Ovary (tissue), 10 donors: ENCODE results near the gene TUBA1C. TPM values are rescaled to one million over a fixed set of nuclear protein-coding genes. Genes with fewer than 3 reads are reported as not detected.

Source experiments
- DNase-seq, 5 donors: peaks; one replicate each; pipeline ENCODE4 v3.0.0-alpha.2; 2019 to 2020
- H3K27ac ChIP-seq, 2 donors: fragments of 200-600 bp; one replicate each; pipeline versions ENCODE4 v1.5.1 to v1.8.0; 2019 to 2022
- H3K27me3 ChIP-seq: fragments of 200-600 bp; one replicate; pipeline ENCODE4 v1.8.0; 2022
- H3K36me3 ChIP-seq: fragments of 200-600 bp; sonication (generic); one replicate; pipeline ENCODE4 v1.5.1; 2019
- H3K4me1 ChIP-seq: one replicate; pipeline ENCODE4 v1.8.1; 2013; ENCODE audit warnings: mild to moderate bottlenecking, moderate library complexity; ENCODE audit not compliant: insufficient read depth
- H3K4me3 ChIP-seq: fragments of 200-600 bp; sonication (generic); one replicate; pipeline ENCODE4 v1.5.1; 2017
- H3K9me3 ChIP-seq, 2 donors: fragments of 200-600 bp in 1 of 2; sonication (generic) in 1 of 2; one replicate each; pipeline versions ENCODE4 v1.5.1 to v1.8.1; 2013 to 2019; ENCODE audit warnings: mild to moderate bottlenecking in 1 of 2, moderate library complexity in 1 of 2
- CTCF ChIP-seq, 3 donors: fragments of 450-650 bp in 2 of 3; fragments of 200-600 bp in 1 of 3; IDR thresholded peaks; one replicate each; pipeline versions ENCODE4 v1.5.1 to v1.8.0; 2016 to 2022; ENCODE audit warnings: antibody characterized with exemption in 3 of 3, mild to moderate bottlenecking in 1 of 3
- EP300 ChIP-seq: sonication (generic); formaldehyde crosslinking; IDR thresholded peaks from one replicate; pipeline ENCODE4 v1.6.1; 2017; ENCODE audit warnings: antibody characterized with exemption
- POLR2A ChIP-seq: fragments of 450-650 bp; IDR thresholded peaks from one replicate; pipeline ENCODE4 v1.6.1; 2017; ENCODE audit warnings: antibody characterized with exemption, mild to moderate bottlenecking, moderate library complexity
- WGBS, 3 donors: extraction: QIAGEN DNeasy Blood & Tissue Kit in 1 of 3; methylation state at CpG; one replicate each; pipeline versions ENCODE4 v1.1.5 to v1.1.7; 2013 to 2017; 5-methylcytosine and 5-hydroxymethylcytosine counted together
- intact Hi-C, 4 donors: fragments of 100-400 bp; cut with DNase I; formaldehyde crosslinking; loops; one replicate each; pipeline versions ENCODE4 v1.11.0 to v1.15.1; 2022 to 2023
- long read RNA-seq, 3 donors: library from polyadenylated mRNA in 2 of 3; unstranded in 2 of 3; transcript quantifications; one replicate each; pipeline ENCODE4 v2.0.0 and lab custom pipeline, GENCODE V29; 2021 to 2026
- polyA plus RNA-seq, 2 donors: library from polyadenylated mRNA; stranded (reverse); fragments of 200-250 nt in 1 of 2; fragments of 350-450 nt in 1 of 2; fragmentation: Illumina TruSeq in 1 of 2; extraction: RNeasy Lipid Tissue Mini Kit (QIAGEN cat#74804) in 1 of 2; gene quantifications; one replicate each; pipeline ENCODE4 v1.2.3, GENCODE V29; 2013 to 2014
- total RNA-seq, 7 donors: library from RNA; depleted of rRNA in 2 of 7; stranded (reverse); fragments of >200 nt in 2 of 7; fragmentation: NEBNext Ultra II Directional in 3 of 7; extraction: Animal tissue kit (Norgen Biotek cat#: 25700) in 3 of 7; gene quantifications; one replicate each; pipeline versions ENCODE4 v1.1.0 to v1.2.4, GENCODE V29; 2016 to 2023
- donor health status: DM: no; HTN: no; CAD: no; lungs with moderate emphysema.
- donor health status: DM: no; HTN: no; CAD: no.
- donor health status: Bipolar disorder and iron deficiency.
- donor health status: DM: yes; HTN: yes; CAD: no.
- donor health status: DM: no; HTN: no; CAD: no.
- donor health status: DM: yes; HTN: yes; CAD: no.

The TUBA1C gene
- total RNA-seq (100 to 1,000 TPM in 4 of 7 donors, 10 to 100 TPM in 3; 51.9 to 122 (median 101) TPM), polyA plus RNA-seq (100 to 1,000 TPM in 1 of 2 donors, 10 to 100 TPM in 1; 81.0 to 179 TPM)
- long read RNA-seq, donor 1, transcript TUBA1C-201 (4 exons, 3,001 nt) = major isoform, 259 of 296 reads
- long read RNA-seq, donor 1, transcript TUBA1C-203 (2 exons, 1,105 nt) = minor isoform, 10 of 296 reads
- long read RNA-seq, donor 1, partial matches to known transcripts = 21 of 296 reads
- long read RNA-seq, donor 1, other reads (novel, unspliced or antisense) = 6 of 296 reads
- long read RNA-seq, donor 2, transcript TUBA1C-201 (4 exons, 3,001 nt) = major isoform, 43 of 149 reads
- long read RNA-seq, donor 2, partial matches to known transcripts = 14 of 149 reads
- long read RNA-seq, donor 2, other reads (novel, unspliced or antisense) = 91 of 149 reads
- long read RNA-seq, donor 3, transcript TUBA1C-201 (4 exons, 3,001 nt) = major isoform, 64 of 86 reads
- long read RNA-seq, donor 3, partial matches to known transcripts = 12 of 86 reads
- long read RNA-seq, donor 3, other reads (novel, unspliced or antisense) = 9 of 86 reads

- intact Hi-C loops = no loop called here
- Histone ChIP-seq H3K4me3 (peak within 1 kb of the TSS; percentile 70), H3K4me1 (peaks cover 10% of the 10 kb centered on the region), H3K36me3 (no peaks in the 10 kb centered on the region), H3K9me3 (no peaks in the 10 kb centered on the region), H3K27me3 (no peaks in the 10 kb centered on the region), H3K27ac (peak within 1 kb of the TSS; percentile 52 to 66)
- TF ChIP-seq EP300 = no peak
- peak; percentile 65 for TF ChIP-seq POLR2A
- no peak for TF ChIP-seq CTCF (IDR thresholded peaks at IDR 0.05)
- WGBS, 3 donors = 1 to 2% (median 2%) methylated on average over 51 to 61 of the region's 61 CpGs
- DNase-seq = peak; percentile 86 to 95 (median 91)
Observed at GRCh38 chr12:49264873-49265792, at the start of gene TUBA1C. TSS of gene TUBA1C (plus strand) at chr12:49265082. CDS start at chr12:49265182, 100 bp downstream.

- no peak overlapping the region for H3K4me3 ChIP-seq
- H3K4me1 ChIP-seq = peaks cover 3% of the 10 kb centered on the region
- DNase-seq = no peak
- intact Hi-C loops = no loop called here
- no peaks in the 10 kb centered on the region for H3K36me3 ChIP-seq
- no peaks in the 10 kb centered on the region for H3K27me3 ChIP-seq
- no peak for TF ChIP-seq EP300
- TF ChIP-seq POLR2A = no peak
- no peak for TF ChIP-seq CTCF (IDR thresholded peaks at IDR 0.05)
- no peaks in the 10 kb centered on the region for H3K9me3 ChIP-seq
- WGBS, 3 donors = 92 to 94% (median 94%) methylated on average over 11 of the region's 11 CpGs
- H3K27ac ChIP-seq = no peak overlapping the region
Observed at GRCh38 chr12:49219417-49220026, 45.4 kb upstream of the TUBA1C start.

- no peaks in the 10 kb centered on the region for H3K9me3 ChIP-seq
- no peaks in the 10 kb centered on the region for H3K36me3 ChIP-seq
- TF ChIP-seq EP300 (no peak), CTCF (IDR thresholded peaks at IDR 0.05) (no peak), POLR2A (no peak)
- H3K4me3 ChIP-seq = no peak overlapping the region
- intact Hi-C loops = no loop called here
- H3K4me1 ChIP-seq = no peaks in the 10 kb centered on the region
- no peaks in the 10 kb centered on the region for H3K27me3 ChIP-seq
- H3K27ac ChIP-seq = no peak overlapping the region
- DNase-seq = no peak
- WGBS, 3 donors = 81 to 93% (median 89%) methylated on average over 4 of the region's 4 CpGs
Observed at GRCh38 chr12:49220972-49221371, 43.9 kb upstream of the TUBA1C start.

GRCh38 chr12:49223122-49223521 lies 41.8 kb upstream of the TUBA1C start:
- TF ChIP-seq POLR2A (no peak), EP300 (no peak), CTCF (IDR thresholded peaks at IDR 0.05) (no peak)
- Histone ChIP-seq H3K9me3 (no peaks in the 10 kb centered on the region), H3K4me3 (no peak overlapping the region), H3K27ac (peak overlapping the region in 1 of 2 donors; percentile 65), H3K4me1 (no peaks in the 10 kb centered on the region), H3K36me3 (no peaks in the 10 kb centered on the region), H3K27me3 (no peaks in the 10 kb centered on the region)
- intact Hi-C loops = no loop called here
- 44 to 67% (median 54%) methylated on average over 1 of the region's 1 CpG for WGBS, 3 donors
- DNase-seq = no peak
